Measurements from ENCODE around the gene NR2E1.

Gene NR2E1

DNA sequence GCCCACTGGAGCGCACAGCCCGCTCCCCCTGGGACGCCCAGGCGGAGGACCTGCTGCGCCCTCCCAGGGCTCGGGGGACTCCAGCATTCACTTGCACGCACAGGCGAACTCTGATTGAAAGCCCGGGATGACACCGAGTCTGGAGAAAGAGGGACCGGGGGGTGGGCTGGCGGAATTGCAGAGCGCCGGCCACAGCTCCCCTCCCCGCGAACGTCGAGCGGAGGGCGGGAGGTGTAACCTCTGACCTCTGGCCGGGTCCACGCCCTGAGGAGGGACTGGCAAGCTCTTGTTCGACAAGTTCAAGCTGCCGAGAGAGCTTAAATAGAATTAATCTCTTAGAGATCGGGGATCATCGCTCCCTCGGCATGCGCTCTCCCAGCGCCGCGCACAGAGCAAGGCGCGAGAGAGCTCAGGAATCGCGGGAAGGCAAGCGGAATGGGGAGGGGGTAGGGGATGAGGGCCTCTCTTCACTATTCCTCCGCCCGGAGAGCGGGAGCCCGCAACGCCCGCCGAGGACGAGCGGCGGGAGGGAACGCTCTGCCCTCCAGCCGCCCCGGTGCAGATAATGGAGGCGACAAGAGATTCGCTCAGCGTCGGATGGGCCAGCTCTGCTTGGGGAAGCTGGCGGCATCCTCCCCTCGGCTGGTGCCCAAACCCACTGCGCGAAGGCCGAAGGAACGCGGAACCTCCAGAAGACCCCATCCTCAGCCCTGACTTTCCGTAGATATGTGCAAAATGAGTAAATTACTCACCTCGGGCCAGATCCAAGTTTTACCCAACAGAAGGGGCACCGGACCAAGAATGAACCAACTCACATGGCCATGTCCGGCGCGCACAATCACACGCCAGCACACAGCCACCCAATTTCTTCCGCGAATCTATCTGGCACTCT, 761 bp upstream of the NR2E1 start (continued):
- peak; percentile 9; the same call in 1 of the 2 replicates for TF ChIP-seq ZNF202 (tag by site-specific recombination; IDR thresholded peaks at IDR 0.05; ENCODE audit: borderline replicate concordance)

DNA sequence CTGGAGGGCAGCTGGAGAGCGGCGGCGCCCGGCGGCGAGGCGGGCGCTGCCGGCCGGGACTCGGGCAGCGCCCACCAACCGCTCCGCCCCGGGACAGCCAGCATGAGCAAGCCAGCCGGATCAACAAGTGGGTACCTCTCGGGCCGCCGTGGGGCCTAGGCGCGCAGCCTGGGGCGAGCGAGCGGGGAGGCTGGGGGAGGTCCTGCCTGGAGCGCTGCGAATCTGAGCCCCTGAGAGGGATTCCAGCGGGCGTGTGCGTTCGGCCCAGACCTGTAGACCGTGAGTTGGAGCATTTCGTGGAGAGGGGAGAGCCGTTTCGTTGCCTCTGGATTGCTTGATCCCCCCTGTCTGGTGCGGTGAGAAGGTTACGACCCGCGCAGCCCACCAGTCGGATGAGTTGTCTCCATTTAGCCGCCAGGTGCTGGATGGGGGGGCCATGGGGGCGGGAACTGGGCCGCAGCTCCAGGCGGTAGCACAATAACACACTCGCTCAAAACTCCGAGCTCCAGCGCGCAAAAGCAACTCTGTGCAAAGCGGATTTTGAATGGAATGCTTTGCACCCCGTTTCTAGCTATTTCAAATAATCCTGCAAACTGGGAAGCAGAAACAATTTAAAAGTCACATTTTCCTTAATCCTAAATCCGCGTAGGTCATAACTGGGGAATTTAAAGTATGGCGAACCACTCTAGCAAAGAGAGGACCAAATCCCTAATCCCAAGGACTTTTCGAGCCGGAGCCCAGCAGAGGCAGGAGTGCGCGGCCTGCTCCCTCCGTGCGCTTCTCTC, 1.0 kb downstream of the NR2E1 start:
- ChIA-PET CTCF (interaction anchor here (1.3 kb wide), 1 partner anchor 23 kb away, joined by 3 read pairs; no protein-coding TSS in a partner anchor), POLR2A (no interaction called here)
- no peaks in the 10 kb centered on the region for H3K9me3 ChIP-seq (ENCODE audit: control insufficient read depth, insufficient read depth, low read depth, low read length)
- H3K27ac ChIP-seq (ENCODE audit: extremely low read depth, low read depth, low read length): no peak overlapping the region; the same call in 1 of the 2 replicates
- no peaks in the 10 kb centered on the region for H3K4me1 ChIP-seq (ENCODE audit: control insufficient read depth, insufficient read depth, low read length)
- H3K36me3 ChIP-seq (ENCODE audit: control insufficient read depth in 2 of 2, insufficient read depth in 1 of 2, low read length in 2 of 2): no peaks in the 10 kb centered on the region
- peak; percentile 69 for TF ChIP-seq ZBTB8A (tag by site-specific recombination; IDR thresholded peaks at IDR 0.05)
- TF ChIP-seq ZIC2 (tag by site-specific recombination; IDR thresholded peaks at IDR 0.05): peak; percentile 51
- TF ChIP-seq, protein P1, sequence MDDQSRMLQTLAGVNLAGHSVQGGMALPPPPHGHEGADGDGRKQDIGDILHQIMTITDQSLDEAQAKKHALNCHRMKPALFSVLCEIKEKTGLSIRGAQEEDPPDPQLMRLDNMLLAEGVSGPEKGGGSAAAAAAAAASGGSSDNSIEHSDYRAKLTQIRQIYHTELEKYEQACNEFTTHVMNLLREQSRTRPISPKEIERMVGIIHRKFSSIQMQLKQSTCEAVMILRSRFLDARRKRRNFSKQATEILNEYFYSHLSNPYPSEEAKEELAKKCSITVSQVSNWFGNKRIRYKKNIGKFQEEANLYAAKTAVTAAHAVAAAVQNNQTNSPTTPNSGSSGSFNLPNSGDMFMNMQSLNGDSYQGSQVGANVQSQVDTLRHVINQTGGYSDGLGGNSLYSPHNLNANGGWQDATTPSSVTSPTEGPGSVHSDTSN (CRISPR knock-in tag; IDR thresholded peaks at IDR 0.05): 0 out of 2 replicates have a peak, but pooled peaks have one; percentile 21
- no peak for TF ChIP-seq ZNF664 (tag by site-specific recombination; IDR thresholded peaks at IDR 0.05)
- TF ChIP-seq SCRT1 (tag by site-specific recombination; IDR thresholded peaks at IDR 0.05; ENCODE audit: borderline replicate concordance): peak; percentile 54; the same call in 1 of the 2 replicates
- TF ChIP-seq, protein P2, sequence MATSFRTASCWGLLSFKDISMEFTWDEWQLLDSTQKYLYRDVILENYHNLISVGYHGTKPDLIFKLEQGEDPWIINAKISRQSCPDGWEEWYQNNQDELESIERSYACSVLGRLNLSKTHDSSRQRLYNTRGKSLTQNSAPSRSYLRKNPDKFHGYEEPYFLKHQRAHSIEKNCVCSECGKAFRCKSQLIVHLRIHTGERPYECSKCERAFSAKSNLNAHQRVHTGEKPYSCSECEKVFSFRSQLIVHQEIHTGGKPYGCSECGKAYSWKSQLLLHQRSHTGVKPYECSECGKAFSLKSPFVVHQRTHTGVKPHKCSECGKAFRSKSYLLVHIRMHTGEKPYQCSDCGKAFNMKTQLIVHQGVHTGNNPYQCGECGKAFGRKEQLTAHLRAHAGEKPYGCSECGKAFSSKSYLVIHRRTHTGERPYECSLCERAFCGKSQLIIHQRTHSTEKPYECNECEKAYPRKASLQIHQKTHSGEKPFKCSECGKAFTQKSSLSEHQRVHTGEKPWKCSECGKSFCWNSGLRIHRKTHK (tag by site-specific recombination; IDR thresholded peaks at IDR 0.05): no peak
- no peak for TF ChIP-seq ZBTB1 (tag by site-specific recombination; IDR thresholded peaks at IDR 0.05)
- peak; percentile 96 for TF ChIP-seq SCRT2 (tag by site-specific recombination; IDR thresholded peaks at IDR 0.05)
- TF ChIP-seq GLIS2 (tag by site-specific recombination; IDR thresholded peaks at IDR 0.05): no peak
- TF ChIP-seq ZNF629 (tag by site-specific recombination; IDR thresholded peaks at IDR 0.05): no peak
- H3K4me3 ChIP-seq (ENCODE audit: low read depth, low read length): peak overlapping the region; percentile 48

DNA sequence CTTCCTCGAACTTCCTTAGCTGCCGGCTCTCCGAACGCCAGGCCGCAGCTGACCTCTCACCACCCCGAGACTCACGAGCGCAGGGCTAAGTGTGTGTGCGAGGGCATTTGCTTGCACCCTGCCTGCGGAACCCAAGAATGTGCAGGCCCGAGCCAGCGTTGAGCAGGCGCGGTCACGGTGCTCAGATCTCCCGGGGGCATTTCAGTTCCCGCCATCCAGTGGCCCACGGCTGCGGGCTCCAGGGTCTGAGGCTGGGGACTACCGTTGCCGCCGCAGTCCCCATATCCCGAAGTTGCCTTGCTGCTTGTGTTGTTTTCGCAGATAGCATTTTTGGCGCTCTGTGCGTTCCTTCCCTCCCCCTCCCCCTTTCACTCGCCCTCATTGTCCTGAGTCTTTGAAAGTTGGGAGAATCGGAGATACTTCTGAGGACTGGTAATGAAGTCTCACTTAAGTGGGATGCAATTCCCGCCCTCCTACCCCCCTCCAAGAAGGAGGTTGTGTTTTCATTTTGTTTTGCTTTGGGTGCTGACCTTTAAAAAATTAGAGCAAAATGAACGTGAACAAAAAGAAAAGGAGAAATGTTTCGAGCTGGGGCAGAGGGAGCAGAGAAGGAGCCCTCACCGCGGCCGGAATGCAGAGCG, 1.7 kb downstream of the NR2E1 start:
- TF ChIP-seq ZNF626 (tag by site-specific recombination; IDR thresholded peaks at IDR 0.05) (no peak), SP7 (tag by site-specific recombination; IDR thresholded peaks at IDR 0.05) (no peak), ZNF302 (tag by site-specific recombination; IDR thresholded peaks at IDR 0.05; ENCODE audit: low read depth) (no peak), ZNF585B (tag by site-specific recombination; IDR thresholded peaks at IDR 0.05) (no peak), ZNF843 (tag by site-specific recombination; IDR thresholded peaks at IDR 0.05) (no peak), PRDM1 (tag by site-specific recombination; IDR thresholded peaks at IDR 0.05) (no peak), ZNF23 (tag by site-specific recombination; IDR thresholded peaks at IDR 0.05; ENCODE audit: borderline replicate concordance) (no peak), ZNF248 (tag by site-specific recombination; IDR thresholded peaks at IDR 0.05) (no peak)
- TF ChIP-seq, protein P3, sequence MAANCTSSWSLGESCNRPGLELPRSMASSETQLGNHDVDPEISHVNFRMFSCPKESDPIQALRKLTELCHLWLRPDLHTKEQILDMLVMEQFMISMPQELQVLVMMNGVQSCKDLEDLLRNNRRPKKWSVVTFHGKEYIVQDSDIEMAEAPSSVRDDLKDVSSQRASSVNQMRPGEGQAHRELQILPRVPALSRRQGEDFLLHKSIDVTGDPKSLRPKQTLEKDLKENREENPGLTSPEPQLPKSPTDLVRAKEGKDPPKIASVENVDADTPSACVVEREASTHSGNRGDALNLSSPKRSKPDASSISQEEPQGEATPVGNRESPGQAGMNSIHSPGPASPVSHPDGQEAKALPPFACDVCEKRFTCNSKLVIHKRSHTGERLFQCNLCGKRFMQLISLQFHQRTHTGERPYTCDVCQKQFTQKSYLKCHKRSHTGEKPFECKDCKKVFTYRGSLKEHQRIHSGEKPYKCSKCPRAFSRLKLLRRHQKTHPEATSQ (tag by site-specific recombination; IDR thresholded peaks at IDR 0.05): no peak
- TF ChIP-seq, protein P4, sequence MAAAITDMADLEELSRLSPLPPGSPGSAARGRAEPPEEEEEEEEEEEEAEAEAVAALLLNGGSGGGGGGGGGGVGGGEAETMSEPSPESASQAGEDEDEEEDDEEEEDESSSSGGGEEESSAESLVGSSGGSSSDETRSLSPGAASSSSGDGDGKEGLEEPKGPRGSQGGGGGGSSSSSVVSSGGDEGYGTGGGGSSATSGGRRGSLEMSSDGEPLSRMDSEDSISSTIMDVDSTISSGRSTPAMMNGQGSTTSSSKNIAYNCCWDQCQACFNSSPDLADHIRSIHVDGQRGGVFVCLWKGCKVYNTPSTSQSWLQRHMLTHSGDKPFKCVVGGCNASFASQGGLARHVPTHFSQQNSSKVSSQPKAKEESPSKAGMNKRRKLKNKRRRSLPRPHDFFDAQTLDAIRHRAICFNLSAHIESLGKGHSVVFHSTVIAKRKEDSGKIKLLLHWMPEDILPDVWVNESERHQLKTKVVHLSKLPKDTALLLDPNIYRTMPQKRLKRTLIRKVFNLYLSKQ (tag by site-specific recombination; IDR thresholded peaks at IDR 0.05; ENCODE audit: borderline replicate concordance): no peak
- CTCF ChIA-PET: no interaction called here

More for the DNA sequence above, 1.7 kb downstream of the NR2E1 start:
- no peak overlapping the region for H3K4me3 ChIP-seq (ENCODE audit: low read depth, low read length)
- no peak overlapping the region for H3K27ac ChIP-seq (ENCODE audit: extremely low read depth, low read depth, low read length)
- no peaks in the 10 kb centered on the region for H3K9me3 ChIP-seq (ENCODE audit: control insufficient read depth, insufficient read depth, low read depth, low read length)
- POLR2A ChIA-PET: no interaction called here
- H3K4me1 ChIP-seq (ENCODE audit: control insufficient read depth, insufficient read depth, low read length): no peaks in the 10 kb centered on the region
- no peaks in the 10 kb centered on the region for H3K36me3 ChIP-seq (ENCODE audit: control insufficient read depth in 2 of 2, insufficient read depth in 1 of 2, low read length in 2 of 2)

Measured in HEK293 (cell line).